SKM-1 treated with dmso at 0.1 percent for 144 hours (cell line): ENCODE measurements around the gene HPRT1.

Source experiments
- DNase-seq: peaks from one replicate; lab custom pipeline; 2025; ENCODE audit not compliant: unreplicated experiment; lab: John Stamatoyannopoulos, UW

Gene HPRT1

DNA sequence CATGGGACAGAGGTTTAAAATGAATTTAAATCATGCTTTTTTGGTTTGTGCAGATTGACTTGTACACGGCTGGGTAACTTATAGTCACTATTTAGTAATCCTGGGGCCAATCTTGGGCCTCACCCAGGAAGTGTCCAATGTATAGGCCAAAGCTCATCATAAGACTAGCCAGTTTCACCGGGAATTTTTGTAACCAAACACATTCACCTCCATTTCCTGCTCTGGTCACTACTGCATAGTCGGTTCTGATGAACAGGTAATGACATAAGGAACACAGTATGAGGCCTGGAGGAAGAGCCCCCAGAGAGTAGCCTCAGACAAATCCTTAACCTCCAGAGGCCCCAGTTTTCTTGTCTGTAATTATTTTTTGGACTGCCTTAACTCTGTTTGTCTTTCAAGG, 81.9 kb downstream of the HPRT1 start:
- no peak for DNase-seq

- DNase-seq = no peak
Observed at GRCh38 chrX:134542485-134542884, 82.5 kb downstream of the HPRT1 start.

GRCh38 chrX:134543288-134543687, 83.3 kb downstream of the HPRT1 start:
- DNase-seq = no peak

GRCh38 chrX:134544135-134544512, 84.2 kb downstream of the HPRT1 start:
- no peak for DNase-seq

GRCh38 chrX:134544513-134545151, 84.7 kb downstream of the HPRT1 start:
- no peak for DNase-seq

- no peak for DNase-seq
Observed at GRCh38 chrX:134545510-134545909, 85.5 kb downstream of the HPRT1 start.

DNA sequence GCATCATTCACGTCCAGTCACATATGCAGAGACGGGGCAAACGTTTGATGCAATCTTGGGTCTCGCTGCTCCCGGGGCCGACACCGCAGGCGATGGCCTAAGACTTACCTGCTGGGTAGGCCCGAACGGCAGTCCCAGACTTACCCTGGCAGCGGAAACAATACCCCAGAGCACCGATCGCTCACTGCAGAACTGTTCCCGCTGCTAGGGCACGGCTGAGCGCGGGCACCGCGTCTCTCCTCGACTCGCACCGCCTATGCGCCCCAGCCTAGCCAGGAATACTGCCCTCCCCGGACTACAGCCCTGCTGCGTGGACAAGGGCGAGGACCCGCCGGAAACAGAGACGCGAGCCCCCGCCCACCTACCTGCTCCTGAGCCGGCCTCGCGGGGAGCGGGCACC, 86.2 kb downstream of the HPRT1 start:
- no peak for DNase-seq

DNA sequence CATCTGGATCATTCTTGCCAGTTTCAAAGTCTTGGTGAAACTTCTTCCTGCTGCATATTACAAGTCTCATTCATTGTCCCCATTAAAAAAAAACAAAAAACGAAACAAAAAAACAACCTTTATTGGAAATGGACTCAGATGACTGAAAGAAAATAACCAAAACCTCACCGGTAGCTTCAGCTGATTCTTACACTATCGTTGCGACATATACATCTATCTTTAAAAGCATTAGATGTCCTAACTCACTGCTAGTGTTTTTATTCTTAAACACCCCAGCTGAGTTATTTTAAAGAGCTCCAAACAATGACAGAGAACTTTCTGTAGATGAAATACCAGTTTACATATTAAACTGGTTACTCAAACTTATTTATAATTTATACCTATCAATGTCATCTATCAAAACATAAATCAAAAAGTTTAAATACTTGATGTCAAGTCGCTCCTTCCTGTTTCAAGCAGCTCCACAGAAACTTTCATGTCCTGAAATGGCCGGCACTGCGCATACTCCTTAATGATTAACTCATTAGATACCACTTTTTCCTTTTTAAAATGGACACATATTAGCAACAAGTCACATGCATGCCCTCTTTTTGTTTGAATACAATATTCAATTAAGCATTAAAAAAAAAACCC, 87.2 kb downstream of the HPRT1 start:
- no peak for DNase-seq

DNA sequence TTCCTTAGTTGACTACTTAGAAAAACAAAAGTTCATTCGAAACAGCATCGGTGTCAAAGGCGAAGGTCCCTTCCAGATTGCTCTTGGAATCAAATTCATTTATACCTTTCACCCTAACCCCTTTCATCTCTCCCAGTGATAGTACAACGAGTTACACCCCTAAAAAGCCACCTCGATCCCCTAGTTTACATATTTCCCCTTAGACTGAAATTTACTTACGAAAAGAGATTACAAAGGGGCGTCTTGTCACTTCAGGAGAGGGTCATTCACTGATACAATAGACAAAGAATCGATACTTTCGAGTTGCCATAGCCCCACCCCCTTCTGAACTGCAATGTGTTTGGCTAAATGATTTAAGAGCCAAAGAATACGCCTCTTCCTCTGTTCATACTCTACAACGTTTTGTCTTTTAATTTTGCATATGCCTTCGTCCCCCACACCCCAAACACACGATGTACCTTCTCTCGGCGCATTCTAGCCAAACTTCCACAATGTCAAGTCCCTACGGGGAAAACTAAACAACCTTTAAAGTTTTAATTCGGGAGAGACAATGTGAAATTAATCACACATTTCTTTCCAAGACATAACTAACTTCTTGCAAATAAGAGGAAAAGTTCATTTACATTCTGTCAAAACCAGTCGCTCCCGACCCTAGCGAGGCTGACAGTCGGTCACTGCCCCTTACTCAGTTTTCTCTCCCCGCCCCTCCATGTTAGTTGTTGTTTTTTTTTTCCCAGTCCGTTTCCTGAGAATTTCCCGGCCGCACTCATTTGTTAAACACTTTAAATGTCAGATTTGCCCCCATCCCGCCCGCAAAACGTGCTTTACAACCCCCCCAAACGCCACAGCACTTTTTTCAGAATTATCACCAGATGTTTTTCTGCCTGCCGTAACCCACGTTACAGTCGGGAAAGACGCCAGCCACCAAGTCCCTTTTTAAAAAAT, 88.6 kb downstream of the HPRT1 start:
- no peak for DNase-seq
